IPS-NIHi7 (cell line): Measurements from ENCODE around the gene SLC16A13.
"Not testable (repeated sequence)": the region's sequence is repeated elsewhere in the genome, so short reads cannot be mapped to it uniquely, and the experiment has no call there.

Experiments
- DNase-seq: peaks from one replicate; pipeline ENCODE4 v3.0.0; 2012; ENCODE audit warnings: mixed read lengths; ENCODE audit errors: extremely low spot score

SLC16A13 gene

GRCh38 chr17:7035591-7036368 lies at the start of gene SLC16A13:
TSS of gene SLC16A13 (plus strand) at chr17:7036015. CDS start at chr17:7036383, 368 bp downstream.
- peak; percentile 98 for DNase-seq

DNA sequence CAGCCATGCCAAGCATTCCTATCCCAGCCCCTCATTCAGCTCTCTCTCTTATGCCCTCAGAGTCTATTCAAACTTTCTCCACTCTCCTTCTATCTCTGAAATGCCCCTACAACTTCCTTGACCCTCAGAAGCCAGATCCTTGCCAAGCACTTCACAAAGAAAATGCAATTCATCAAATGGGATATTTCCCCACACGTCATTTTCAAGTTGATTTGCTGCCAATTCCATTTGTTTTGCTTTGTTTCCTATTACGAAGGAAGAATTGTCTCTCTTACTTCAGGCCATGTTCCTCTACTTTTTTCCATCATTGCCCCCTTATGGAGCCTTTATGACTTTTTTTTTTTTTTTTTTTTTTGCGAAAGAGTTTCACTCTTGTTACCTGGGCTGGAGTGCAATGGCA lies 49.1 kb upstream of the SLC16A13 start:
- no peak for DNase-seq

GRCh38 chr17:6989779-6990178 lies 46.0 kb upstream of the SLC16A13 start:
- no peak for DNase-seq

- DNase-seq = not testable (repeated sequence)
These were observed 42.2 kb upstream of the SLC16A13 start for GRCh38 chr17:6993613-6994056.

DNA sequence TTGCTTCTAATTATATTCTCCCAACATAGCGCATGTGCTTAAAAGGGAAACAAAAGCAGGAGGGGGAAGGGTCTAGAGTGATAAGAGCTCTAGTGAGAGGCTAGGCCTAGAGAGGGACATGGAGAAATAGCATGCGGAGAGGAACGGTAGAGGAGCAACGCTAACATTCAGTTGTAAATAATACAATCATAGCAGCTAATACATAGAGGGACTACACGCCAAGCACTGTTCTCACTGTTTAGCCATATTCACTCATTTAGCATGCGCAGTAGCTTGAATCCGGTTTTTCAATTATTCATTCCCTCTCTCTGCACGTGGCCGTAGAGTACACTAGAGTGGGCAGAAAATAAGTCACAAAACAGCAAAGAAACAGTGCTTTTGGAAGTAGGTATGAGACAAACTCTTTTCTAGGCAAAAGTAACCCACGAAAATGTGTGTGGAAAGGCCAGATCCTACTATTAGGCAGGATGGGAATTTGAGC lies 41.7 kb upstream of the SLC16A13 start:
- no peak for DNase-seq

DNA sequence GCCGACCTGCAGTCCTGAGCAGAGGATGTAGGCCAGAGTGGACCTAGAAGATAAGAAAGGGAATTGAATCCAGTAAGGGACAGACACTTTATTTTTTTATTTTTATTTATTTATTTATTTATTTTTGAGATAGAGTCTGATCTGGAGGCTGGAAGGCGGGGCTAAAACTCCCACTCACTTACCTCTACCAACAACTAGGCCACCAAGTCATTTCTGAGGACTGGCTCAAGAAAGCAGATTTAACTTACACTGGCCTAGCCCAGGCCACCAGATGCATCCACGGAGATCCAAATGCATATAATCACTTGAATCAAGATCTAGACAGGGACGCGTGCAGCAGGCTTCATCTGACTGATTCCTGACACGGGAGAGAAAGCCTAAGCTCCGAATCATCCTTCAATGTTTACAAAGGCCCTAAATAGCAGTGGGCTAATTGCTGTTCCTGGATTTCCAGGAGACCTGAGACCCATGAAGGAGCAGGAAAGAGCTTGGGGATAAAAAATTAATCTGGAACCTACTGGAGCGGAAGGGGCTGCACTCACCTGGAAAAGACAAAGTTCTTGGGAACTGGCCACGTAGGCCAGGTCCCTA lies 41.1 kb upstream of the SLC16A13 start:
- no peak for DNase-seq

DNA sequence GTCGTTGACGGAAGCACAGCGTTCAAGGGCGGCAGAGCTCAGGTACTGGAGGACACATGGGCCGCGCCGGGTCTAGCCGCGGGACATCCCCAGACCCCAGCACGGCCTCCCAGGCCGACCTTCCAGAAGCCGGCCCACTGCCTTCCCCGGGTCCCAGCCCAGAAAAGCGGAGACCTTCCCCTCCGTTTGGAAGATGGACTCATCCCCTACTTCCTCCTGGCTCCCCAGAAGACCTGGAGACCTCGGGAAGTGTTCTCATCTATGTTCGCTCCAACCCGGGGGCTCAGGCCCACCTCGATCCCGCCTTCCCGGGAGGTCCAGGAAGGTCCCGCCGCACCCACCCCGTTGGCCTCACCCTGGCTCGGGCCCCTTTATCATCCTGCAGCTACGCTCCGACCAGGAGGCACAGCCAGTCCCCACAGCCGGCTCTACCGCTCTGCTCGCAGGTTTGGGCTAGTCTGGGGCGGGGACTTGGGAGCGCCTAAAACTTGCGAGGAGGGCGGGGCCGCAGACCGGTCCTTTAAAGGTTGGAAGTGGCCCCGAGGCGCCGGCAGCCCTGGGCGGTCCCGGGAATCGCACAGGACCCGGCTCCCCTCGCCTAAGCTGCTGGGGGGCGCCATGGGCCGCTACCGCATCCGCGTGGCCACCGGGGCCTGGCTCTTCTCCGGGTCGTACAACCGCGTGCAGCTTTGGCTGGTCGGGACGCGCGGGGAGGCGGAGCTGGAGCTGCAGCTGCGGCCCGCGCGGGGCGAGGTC lies 40.1 kb upstream of the SLC16A13 start, which contains the start of gene ALOX12:
TSS of gene ALOX12 (plus strand) at position 550 of the 756 bp plus-strand sequence. CDS start at position 619, 69 bp downstream.
- peak; percentile 76 for DNase-seq

DNA sequence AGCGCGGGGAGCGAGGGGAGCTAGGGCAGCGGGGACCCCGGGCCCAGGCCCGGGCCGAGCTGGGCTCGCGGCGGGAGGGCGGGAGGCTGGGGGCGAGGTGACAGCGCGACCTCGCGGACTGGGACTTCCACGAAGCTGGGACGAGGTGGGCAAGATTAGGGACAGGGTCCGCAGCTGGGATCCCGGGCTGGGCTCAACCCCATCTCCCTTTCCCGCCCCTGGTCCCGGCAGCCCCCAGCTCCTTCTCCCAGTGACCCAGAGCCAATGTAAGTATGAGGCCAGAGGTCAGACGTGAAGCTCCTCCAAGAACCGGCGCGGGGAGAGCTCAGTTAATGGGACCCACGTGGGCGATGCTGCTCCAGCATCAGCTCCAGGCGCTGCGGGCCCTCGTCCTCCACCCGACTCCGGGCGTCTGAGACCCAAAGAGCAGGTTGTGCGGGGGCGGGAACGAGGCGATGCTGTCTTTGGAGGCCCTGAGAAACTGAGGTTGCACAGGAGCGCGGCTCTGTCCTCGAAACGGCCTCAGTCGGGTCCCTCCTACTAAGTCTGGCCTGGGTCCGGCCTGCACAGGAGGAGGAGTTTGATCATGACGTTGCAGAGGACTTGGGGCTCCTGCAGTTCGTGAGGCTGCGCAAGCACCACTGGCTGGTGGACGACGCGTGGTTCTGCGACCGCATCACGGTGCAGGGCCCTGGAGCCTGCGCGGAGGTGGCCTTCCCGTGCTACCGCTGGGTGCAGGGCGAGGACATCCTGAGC lies 39.4 kb upstream of the SLC16A13 start:
- peak; percentile 45 for DNase-seq

DNA sequence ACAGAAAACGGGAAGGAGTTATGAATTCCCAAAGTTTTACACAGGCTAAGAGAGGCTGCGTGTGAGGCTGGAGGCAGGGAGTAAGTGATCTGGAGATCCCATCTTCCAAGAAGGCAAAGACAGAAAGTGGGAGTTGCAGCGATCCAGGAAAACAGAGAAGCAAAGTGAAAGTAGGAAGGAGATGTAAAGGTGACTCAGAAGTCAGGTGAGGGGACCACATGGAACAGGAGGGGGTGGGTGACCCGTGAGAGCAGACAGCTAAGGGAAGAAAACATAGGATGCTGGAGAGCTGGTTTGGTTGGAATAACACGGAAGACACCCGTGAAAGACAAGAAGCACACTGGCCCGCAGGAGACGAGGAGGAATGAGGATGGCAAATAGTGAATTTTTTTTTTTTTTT lies 38.6 kb upstream of the SLC16A13 start:
- no peak for DNase-seq

GRCh38 chr17:6998855-6999508 lies 36.8 kb upstream of the SLC16A13 start:
- DNase-seq = no peak

- DNase-seq = peak; percentile 42
These were observed 34.4 kb upstream of the SLC16A13 start for GRCh38 chr17:7001318-7001961.

DNA sequence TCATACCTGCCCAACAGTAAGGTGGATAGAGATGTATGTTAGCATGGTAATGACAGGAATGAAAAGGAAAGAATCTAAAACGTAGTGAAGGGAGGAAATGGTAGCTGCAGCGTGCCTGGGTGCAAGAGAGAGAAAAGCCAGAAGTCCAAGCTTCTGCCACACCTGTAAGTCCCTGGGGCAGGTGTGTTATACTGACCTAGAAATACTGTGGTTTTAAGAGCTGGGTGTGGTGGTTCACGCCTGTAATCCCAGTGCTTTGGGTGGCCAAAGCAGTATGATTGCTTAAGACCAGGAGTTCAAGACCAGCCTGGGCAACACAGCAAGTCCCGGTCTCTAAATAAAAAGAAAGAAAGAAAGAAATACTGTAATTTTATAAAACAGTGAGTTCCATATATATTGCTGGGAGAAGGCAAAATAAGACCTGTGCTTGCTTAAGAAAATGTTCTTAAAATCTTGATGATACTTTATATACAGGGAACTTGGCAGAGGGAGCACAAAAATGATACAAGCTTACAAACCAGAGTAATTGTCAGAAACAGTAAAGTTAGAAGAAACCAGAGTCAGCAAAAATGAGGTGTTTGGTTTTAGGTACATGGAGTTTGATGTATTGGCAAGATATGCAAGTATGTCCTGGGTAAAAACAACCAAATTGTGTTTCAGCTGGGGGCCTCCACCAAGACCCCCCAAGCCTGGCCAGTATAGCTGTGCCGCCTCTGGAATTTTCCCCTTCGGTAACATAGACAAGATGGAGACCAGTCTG lies 33.3 kb upstream of the SLC16A13 start:
- DNase-seq = no peak

DNA sequence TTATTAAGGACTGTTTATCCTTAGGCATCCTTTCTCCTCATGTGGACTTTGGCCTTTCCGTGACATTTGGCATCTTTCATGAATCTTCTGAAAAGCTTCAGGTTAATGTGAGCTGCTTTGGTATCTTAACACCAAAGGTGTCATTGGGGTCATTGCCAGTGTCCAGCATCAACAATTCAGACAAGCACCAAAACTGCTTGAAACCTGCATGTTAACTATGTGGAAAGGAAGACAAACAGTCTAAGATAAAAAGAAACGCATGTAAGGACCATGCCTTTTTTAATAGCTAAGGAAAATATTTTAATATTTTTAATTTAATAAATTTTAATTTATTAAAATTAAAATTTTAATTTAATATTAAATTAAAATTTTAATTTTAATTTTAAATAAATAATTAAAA lies 32.1 kb upstream of the SLC16A13 start:
- no peak for DNase-seq

DNA sequence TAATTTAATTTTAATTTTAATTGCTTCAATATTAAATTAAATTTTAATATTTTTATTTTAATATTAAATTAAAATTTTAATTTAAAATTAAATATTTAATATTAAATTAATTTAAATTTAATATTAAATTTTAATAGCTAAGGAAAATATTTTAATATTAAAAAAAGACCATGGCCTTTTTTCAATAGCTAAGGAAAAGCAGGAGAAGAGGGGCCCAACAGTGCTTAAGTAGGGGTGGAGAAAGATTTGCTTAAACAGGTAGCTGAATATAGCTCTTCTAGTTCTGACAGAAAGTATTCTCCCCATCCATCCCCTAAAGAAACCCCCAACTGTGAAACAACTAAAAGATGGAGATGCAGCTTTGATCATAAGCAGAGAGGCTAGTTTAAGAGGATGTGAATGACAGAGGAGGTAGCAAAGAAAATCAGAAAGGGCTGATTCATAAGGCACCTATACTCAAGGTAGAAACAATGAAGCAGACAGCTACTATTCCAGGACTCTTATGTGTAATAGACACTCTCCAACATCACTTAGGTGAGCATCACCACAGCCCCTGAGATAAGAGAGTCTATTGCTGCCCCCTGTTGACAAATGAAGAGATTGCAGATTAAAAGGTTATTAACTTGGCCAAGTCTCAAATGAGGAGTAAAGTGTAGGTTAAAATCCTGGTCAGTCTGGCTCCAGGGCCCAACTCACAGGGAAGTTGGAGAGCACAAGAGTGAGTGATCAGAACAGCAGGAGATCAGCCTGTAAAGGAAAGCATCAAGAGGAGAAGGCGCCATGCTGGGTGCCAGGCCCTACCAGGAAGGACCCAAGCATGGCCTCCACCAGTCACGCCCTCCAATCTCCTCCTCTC lies 31.2 kb upstream of the SLC16A13 start:
- peak; percentile 52 for DNase-seq

DNA sequence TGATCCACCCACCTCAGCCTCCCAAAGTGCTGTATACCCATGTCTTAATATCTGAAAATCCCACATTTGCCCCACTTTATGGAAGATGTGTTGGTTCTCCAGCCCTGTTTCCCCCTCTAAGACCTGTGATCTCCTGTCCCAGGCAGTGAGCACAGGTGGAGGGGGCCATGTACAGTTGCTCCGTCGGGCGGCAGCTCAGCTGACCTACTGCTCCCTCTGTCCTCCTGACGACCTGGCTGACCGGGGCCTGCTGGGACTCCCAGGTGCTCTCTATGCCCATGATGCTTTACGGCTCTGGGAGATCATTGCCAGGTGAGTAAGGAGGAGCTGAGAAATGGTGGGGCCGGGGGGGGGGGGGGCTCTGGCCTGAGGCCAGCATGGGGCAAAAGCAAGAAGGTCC lies 30.1 kb upstream of the SLC16A13 start:
- no peak for DNase-seq

DNA sequence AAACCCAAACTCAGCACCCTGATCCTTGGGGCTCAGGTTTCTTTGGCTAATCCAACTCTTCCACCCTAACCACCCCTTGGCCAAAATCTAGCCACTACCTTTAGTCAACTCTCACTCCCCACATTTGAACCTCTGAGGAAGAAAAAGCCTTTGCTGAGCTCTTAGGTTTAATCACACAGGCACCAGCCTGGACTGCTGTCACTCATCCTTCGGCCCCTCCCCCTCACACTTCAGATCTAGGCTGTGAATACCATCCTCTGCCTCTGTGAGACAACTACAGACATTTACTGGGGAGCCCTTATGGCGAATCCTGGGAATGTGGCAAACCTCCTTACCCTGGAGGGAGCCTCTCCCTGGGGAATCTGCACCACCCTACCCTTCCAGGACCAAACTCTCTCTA lies 28.7 kb upstream of the SLC16A13 start:
- no peak for DNase-seq

DNA sequence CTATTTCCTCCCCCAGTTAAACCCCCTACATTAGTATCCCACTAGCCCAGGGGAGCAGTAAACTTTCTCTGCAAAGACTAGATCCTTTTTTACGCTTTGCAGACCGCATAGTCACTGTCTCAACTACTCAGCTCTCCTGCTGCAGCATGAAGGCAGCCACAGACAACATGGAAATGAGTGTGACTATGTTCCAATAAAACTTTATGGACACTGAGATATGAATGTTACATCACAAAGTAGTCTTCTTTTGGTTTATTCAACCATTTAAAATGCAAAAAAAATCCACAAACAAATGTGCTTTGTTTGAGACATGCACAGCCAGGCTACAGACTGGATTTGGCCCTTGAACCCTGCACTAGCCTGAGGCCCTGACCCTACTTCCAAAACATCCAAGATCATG lies 25.3 kb upstream of the SLC16A13 start:
- DNase-seq = no peak

DNA sequence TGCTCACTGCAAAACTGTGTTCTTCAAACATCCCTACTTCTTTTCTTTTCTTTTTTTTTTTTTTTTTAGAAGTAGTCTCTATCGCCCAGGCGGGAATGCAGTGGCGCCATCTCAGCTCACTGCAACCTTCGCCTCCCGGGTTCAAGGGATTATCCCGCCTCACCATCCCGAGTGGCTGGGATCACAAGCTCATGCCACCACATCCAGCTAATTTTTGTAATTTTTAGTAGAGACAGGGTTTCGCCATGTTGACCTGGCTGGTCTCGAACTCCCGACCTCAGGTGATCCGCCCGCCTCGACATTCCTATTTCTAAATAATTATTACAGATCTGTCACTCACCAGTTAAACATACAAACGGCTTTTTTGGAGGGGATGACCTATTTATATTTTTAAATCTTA lies 24.4 kb upstream of the SLC16A13 start:
- DNase-seq = no peak

GRCh38 chr17:7011942-7012254 lies 23.9 kb upstream of the SLC16A13 start:
- DNase-seq = no peak
